Measurements from ENCODE around the gene ST14. TPM values are rescaled to one million over a fixed set of nuclear protein-coding genes. Genes with fewer than 3 reads are reported as not detected.
A peak's percentile ranks its signal among the peaks of the same experiment; 100 is the strongest.

ST14 gene
- total RNA-seq, 1 donor from 2014 or later, result 1.4 TPM

DNA sequence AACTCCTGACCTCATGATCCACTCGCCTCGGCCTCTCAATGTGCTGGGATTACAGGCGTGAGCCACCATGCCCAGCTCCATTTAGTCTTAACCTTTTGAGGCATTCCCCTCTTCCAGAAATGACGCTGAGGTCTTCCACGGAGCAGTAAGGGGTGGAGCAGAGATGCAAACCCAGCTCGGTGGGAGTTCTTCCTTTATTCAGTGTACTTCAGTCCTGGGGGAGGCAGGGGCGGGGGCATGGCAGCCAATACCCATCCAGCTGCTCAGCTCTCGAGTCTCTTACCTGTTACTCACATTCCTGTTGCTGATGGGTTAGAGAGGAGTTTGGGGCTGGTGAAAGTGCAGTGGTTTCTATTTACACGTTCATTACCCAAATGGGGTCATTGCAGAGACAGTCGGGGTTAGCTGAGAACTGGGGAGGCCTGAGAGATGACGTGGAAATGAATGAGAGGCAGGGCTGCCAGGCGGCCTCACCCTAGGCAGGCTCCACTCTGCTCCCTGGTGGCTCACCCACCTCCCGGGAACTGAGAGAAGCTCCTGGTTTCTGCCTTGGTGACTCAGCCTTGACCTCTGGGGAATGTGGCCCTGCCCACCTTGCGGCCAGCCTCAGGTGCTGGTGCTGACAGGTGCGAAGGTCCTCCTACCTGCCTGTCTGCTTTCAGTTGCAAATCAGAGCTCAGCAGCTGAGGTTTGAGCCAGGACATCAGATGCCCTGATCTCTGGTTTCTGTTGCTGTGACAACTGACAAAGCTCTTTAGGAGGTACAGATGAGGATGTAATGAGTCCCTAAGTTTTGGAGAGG lies 13.4 kb upstream of the ST14 start:
- no peak for DNase-seq (ENCODE audit: low spot score)
- Histone ChIP-seq H3K4me2 (no peak overlapping the region), H3K9me3 (ENCODE audit: low read depth) (no peaks in the 10 kb centered on the region), H3F3A (ENCODE audit: low read depth) (peaks cover 6% of the 10 kb centered on the region), H2AFZ (replicated peaks) (no peak overlapping the region), H3K9ac (no peak overlapping the region), H3K36me3 (no peaks in the 10 kb centered on the region), H3K4me3 (no peak overlapping the region), H4K20me1 (ENCODE audit: low read depth) (peaks cover 10% of the 10 kb centered on the region), H3K4me1 (peaks cover 3% of the 10 kb centered on the region), H3K27me3 (no peaks in the 10 kb centered on the region), H3K79me2 (ENCODE audit: low read depth) (no peaks in the 10 kb centered on the region), H3K27ac (peak overlapping the region; percentile 29)
- Mint-ChIP-seq H3K27ac (peak overlapping the region; percentile 79), H3K27me3 (ENCODE audit: insufficient read depth, low read depth) (peaks cover 5% of the 10 kb centered on the region), H3K4me3 (no peak overlapping the region), H3K9me3 (no peaks in the 10 kb centered on the region), H3K36me3 (peaks cover 28% of the 10 kb centered on the region), H3K4me1 (peaks cover 25% of the 10 kb centered on the region)
- TF ChIP-seq EZH2 (IDR thresholded peaks at IDR 0.05), result no peak
- TF ChIP-seq EZH2phosphoT487 (IDR thresholded peaks at IDR 0.05), result no peak
- TF ChIP-seq, protein P1, sequence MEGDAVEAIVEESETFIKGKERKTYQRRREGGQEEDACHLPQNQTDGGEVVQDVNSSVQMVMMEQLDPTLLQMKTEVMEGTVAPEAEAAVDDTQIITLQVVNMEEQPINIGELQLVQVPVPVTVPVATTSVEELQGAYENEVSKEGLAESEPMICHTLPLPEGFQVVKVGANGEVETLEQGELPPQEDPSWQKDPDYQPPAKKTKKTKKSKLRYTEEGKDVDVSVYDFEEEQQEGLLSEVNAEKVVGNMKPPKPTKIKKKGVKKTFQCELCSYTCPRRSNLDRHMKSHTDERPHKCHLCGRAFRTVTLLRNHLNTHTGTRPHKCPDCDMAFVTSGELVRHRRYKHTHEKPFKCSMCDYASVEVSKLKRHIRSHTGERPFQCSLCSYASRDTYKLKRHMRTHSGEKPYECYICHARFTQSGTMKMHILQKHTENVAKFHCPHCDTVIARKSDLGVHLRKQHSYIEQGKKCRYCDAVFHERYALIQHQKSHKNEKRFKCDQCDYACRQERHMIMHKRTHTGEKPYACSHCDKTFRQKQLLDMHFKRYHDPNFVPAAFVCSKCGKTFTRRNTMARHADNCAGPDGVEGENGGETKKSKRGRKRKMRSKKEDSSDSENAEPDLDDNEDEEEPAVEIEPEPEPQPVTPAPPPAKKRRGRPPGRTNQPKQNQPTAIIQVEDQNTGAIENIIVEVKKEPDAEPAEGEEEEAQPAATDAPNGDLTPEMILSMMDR (IDR thresholded peaks at IDR 0.05), result no peak

DNA sequence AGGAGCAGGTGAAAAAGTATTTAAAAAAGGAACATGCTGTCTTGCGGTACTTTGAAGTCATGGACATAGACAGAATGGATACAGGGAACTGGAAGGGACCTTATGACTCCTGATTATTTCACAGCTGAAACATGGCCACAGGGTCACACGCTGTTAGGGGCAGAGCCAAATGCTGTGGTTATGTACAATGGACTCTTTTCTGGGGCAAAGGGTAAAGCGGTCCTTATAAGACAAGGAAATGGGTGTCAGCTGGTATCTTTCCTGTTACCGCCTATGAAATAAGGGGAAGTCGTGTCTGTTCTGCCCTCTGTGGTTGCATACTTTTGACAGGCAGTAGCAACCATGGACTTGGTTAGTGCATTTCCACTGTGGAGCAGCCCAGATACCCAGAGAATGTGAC lies 12.8 kb upstream of the ST14 start:
- Histone ChIP-seq H3F3A (ENCODE audit: low read depth) (peaks cover 6% of the 10 kb centered on the region), H4K20me1 (ENCODE audit: low read depth) (peaks cover 10% of the 10 kb centered on the region), H3K9me3 (ENCODE audit: low read depth) (no peaks in the 10 kb centered on the region), H3K4me1 (peaks cover 3% of the 10 kb centered on the region), H3K79me2 (ENCODE audit: low read depth) (no peaks in the 10 kb centered on the region), H2AFZ (replicated peaks) (no peak overlapping the region), H3K36me3 (no peaks in the 10 kb centered on the region), H3K9ac (no peak overlapping the region), H3K4me3 (no peak overlapping the region), H3K27ac (no peak overlapping the region), H3K27me3 (no peaks in the 10 kb centered on the region), H3K4me2 (no peak overlapping the region)
- no peak overlapping the region for H3K4me3 Mint-ChIP-seq
- peaks cover 25% of the 10 kb centered on the region for H3K4me1 Mint-ChIP-seq
- TF ChIP-seq, protein P1 (IDR thresholded peaks at IDR 0.05), result no peak
- TF ChIP-seq EZH2phosphoT487 (IDR thresholded peaks at IDR 0.05) (no peak), EZH2 (IDR thresholded peaks at IDR 0.05) (no peak)
- DNase-seq (ENCODE audit: low spot score), result no peak
- H3K27ac Mint-ChIP-seq, result no peak overlapping the region
- no peaks in the 10 kb centered on the region for H3K9me3 Mint-ChIP-seq
- H3K36me3 Mint-ChIP-seq, result peaks cover 28% of the 10 kb centered on the region
- H3K27me3 Mint-ChIP-seq (ENCODE audit: insufficient read depth, low read depth), result peaks cover 7% of the 10 kb centered on the region

DNA sequence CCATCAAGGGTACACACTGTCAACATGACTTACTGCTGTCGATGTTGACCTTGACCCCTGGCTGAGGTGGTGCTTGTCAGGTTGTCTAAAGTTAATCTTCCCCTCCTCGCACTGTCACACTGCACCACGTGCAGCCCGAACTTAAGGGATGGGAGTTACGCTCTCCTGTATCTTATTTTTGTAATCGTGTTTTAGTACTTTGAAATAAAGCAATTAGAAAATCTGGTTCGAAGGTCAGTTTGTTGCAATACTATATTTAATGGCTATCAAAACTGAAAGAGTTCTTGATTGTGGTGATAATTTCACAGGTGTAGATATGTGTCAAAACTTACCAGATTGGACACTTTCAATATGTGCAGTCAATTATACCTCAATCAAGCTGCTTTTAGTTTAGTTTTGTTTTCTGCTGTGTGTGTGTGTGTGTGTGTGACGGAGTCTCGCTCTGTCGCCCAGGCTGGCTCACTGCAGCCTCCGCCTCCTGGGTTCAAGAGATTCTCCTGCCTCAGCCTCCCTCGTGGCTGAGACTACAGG lies 10.7 kb upstream of the ST14 start:
- Mint-ChIP-seq H3K4me3 (no peak overlapping the region), H3K36me3 (peaks cover 26% of the 10 kb centered on the region), H3K27me3 (ENCODE audit: insufficient read depth, low read depth) (peaks cover 4% of the 10 kb centered on the region), H3K9me3 (no peaks in the 10 kb centered on the region), H3K4me1 (peaks cover 20% of the 10 kb centered on the region), H3K27ac (no peak overlapping the region)
- no peak overlapping the region for H3K9ac ChIP-seq
- no peak overlapping the region for H2AFZ ChIP-seq (replicated peaks)
- H3K4me3 ChIP-seq, result no peak overlapping the region
- H4K20me1 ChIP-seq (ENCODE audit: low read depth), result peaks cover 10% of the 10 kb centered on the region
- peaks cover 3% of the 10 kb centered on the region for H3K4me1 ChIP-seq
- TF ChIP-seq EZH2phosphoT487 (IDR thresholded peaks at IDR 0.05), result no peak
- TF ChIP-seq, protein P1 (IDR thresholded peaks at IDR 0.05), result no peak
- no peak for TF ChIP-seq EZH2 (IDR thresholded peaks at IDR 0.05)
- H3K9me3 ChIP-seq (ENCODE audit: low read depth), result no peaks in the 10 kb centered on the region
- DNase-seq (ENCODE audit: low spot score), result no peak
- no peak overlapping the region for H3K4me2 ChIP-seq
- H3K27ac ChIP-seq, result no peak overlapping the region
- H3K36me3 ChIP-seq, result no peaks in the 10 kb centered on the region
- H3F3A ChIP-seq (ENCODE audit: low read depth), result peaks cover 6% of the 10 kb centered on the region
- H3K27me3 ChIP-seq, result no peaks in the 10 kb centered on the region
- H3K79me2 ChIP-seq (ENCODE audit: low read depth), result no peaks in the 10 kb centered on the region
